ENCODE results near the gene COPRS.

The COPRS gene

GRCh38 chr17:31900877-31901276, 41.8 kb upstream of the COPRS start:
- H3K27me3 ChIP-seq = no peaks in the 10 kb centered on the region
- H3K4me3 ChIP-seq (ENCODE audit: low read depth in 1 of 2, low read length in 1 of 2) = peak overlapping the region; percentile 81 to 82
- no peak for TF ChIP-seq CTCF (IDR thresholded peaks at IDR 0.05)
- peaks cover 16 to 24% of the 10 kb centered on the region in 2 experiments for H3K4me1 ChIP-seq (ENCODE audit: control insufficient read depth in 1 of 2, insufficient read depth in 1 of 2, low read depth in 1 of 2, low read length in 1 of 2)
- H3K27ac ChIP-seq = peak overlapping the region; percentile 85
- H3K9me3 ChIP-seq = no peaks in the 10 kb centered on the region
- peaks cover 28% of the 10 kb centered on the region for H3K36me3 ChIP-seq

- peak overlapping the region; percentile 42 to 49 for H3K4me3 ChIP-seq (ENCODE audit: low read depth in 1 of 2, low read length in 1 of 2)
- H3K27ac ChIP-seq = peak overlapping the region; percentile 91
- peaks cover 50% of the 10 kb centered on the region for H3K36me3 ChIP-seq
- no peak for TF ChIP-seq CTCF (IDR thresholded peaks at IDR 0.05)
- H3K9me3 ChIP-seq = no peaks in the 10 kb centered on the region
- H3K27me3 ChIP-seq = no peaks in the 10 kb centered on the region
- peaks cover 25 to 26% of the 10 kb centered on the region in 2 experiments for H3K4me1 ChIP-seq (ENCODE audit: control insufficient read depth in 1 of 2, insufficient read depth in 1 of 2, low read depth in 1 of 2, low read length in 1 of 2)
Observed at GRCh38 chr17:31888124-31888523, 29.1 kb upstream of the COPRS start.

- no peak for TF ChIP-seq CTCF (IDR thresholded peaks at IDR 0.05)
- Histone ChIP-seq H3K27me3 (no peaks in the 10 kb centered on the region), H3K9me3 (no peaks in the 10 kb centered on the region), H3K4me1 (ENCODE audit: control insufficient read depth in 1 of 2, insufficient read depth in 1 of 2, low read depth in 1 of 2, low read length in 1 of 2) (peaks cover 5 to 7% of the 10 kb centered on the region in 2 experiments), H3K4me3 (ENCODE audit: low read depth in 1 of 2, low read length in 1 of 2) (no peak overlapping the region), H3K36me3 (peaks cover 76% of the 10 kb centered on the region), H3K27ac (peak overlapping the region; percentile 32)
Observed at GRCh38 chr17:31882571-31882970, 23.5 kb upstream of the COPRS start.

- H3K27ac ChIP-seq = no peak overlapping the region
- peaks cover 4 to 5% of the 10 kb centered on the region in 2 experiments for H3K4me1 ChIP-seq (ENCODE audit: control insufficient read depth in 1 of 2, insufficient read depth in 1 of 2, low read depth in 1 of 2, low read length in 1 of 2)
- no peaks in the 10 kb centered on the region for H3K9me3 ChIP-seq
- H3K27me3 ChIP-seq = no peaks in the 10 kb centered on the region
- peaks cover 76% of the 10 kb centered on the region for H3K36me3 ChIP-seq
- H3K4me3 ChIP-seq (ENCODE audit: low read depth in 1 of 2, low read length in 1 of 2) = no peak overlapping the region
- no peak for TF ChIP-seq CTCF (IDR thresholded peaks at IDR 0.05)
Observed at GRCh38 chr17:31880311-31880710, 21.3 kb upstream of the COPRS start.

- Histone ChIP-seq H3K4me3 (ENCODE audit: low read depth in 1 of 2, low read length in 1 of 2) (no peak overlapping the region), H3K27me3 (no peaks in the 10 kb centered on the region), H3K36me3 (peaks cover 79% of the 10 kb centered on the region), H3K4me1 (ENCODE audit: control insufficient read depth in 1 of 2, insufficient read depth in 1 of 2, low read depth in 1 of 2, low read length in 1 of 2) (peaks cover 4 to 5% of the 10 kb centered on the region in 2 experiments), H3K9me3 (no peaks in the 10 kb centered on the region), H3K27ac (no peak overlapping the region)
- no peak for TF ChIP-seq CTCF (IDR thresholded peaks at IDR 0.05)
Observed at GRCh38 chr17:31878703-31879073, 19.6 kb upstream of the COPRS start.
